ENCODE results near the gene CHST15.

The CHST15 gene

GRCh38 chr10:123997013-123997412, 96.4 kb downstream of the CHST15 start:
- H3K27ac ChIP-seq, result no peak overlapping the region
- TF ChIP-seq ZFX (IDR thresholded peaks at IDR 0.05) (no peak), CTCF (conservative IDR thresholded peaks at IDR 0.05) (no peak)

- no peak for TF ChIP-seq CTCF (conservative IDR thresholded peaks at IDR 0.05)
- no peak overlapping the region for H3K27ac ChIP-seq
Observed at GRCh38 chr10:123996302-123996701, 97.1 kb downstream of the CHST15 start.

- no peak overlapping the region for H3K27ac ChIP-seq
- peak; percentile 40 for TF ChIP-seq CTCF (conservative IDR thresholded peaks at IDR 0.05)
- no peak for TF ChIP-seq ZFX (IDR thresholded peaks at IDR 0.05)
Observed at GRCh38 chr10:123995461-123996131, 97.8 kb downstream of the CHST15 start.

- H3K27ac ChIP-seq, result no peak overlapping the region
- no peak for TF ChIP-seq ZFX (IDR thresholded peaks at IDR 0.05)
- no peak for TF ChIP-seq CTCF (conservative IDR thresholded peaks at IDR 0.05)
Observed at GRCh38 chr10:123995082-123995460, 98.3 kb downstream of the CHST15 start.

GRCh38 chr10:123994417-123995081, 98.8 kb downstream of the CHST15 start:
- TF ChIP-seq ZFX (IDR thresholded peaks at IDR 0.05), result no peak
- peak; percentile 93 for TF ChIP-seq CTCF (conservative IDR thresholded peaks at IDR 0.05)
- H3K27ac ChIP-seq, result no peak overlapping the region

- TF ChIP-seq CTCF (conservative IDR thresholded peaks at IDR 0.05) (no peak), ZFX (IDR thresholded peaks at IDR 0.05) (no peak)
- no peak overlapping the region for H3K27ac ChIP-seq
Observed at GRCh38 chr10:123993534-123994416, 99.6 kb downstream of the CHST15 start.
